C1 segment of cervical spinal cord (tissue), 14 donors: ENCODE data around the gene TNK2.

Source experiments
- DNase-seq, 14 donors: peaks; one replicate each; lab custom pipeline; 2025; lab: John Stamatoyannopoulos, UW

TNK2 gene

GRCh38 chr3:195886181-195887141, 21.9 kb downstream of the TNK2 start:
- peak in 1 of 14 donors; percentile 65 for DNase-seq

- no peak for DNase-seq
Observed at GRCh38 chr3:195885036-195885891, 23.1 kb downstream of the TNK2 start.

- DNase-seq, result no peak
Observed at GRCh38 chr3:195884691-195885035, 23.7 kb downstream of the TNK2 start.

DNA sequence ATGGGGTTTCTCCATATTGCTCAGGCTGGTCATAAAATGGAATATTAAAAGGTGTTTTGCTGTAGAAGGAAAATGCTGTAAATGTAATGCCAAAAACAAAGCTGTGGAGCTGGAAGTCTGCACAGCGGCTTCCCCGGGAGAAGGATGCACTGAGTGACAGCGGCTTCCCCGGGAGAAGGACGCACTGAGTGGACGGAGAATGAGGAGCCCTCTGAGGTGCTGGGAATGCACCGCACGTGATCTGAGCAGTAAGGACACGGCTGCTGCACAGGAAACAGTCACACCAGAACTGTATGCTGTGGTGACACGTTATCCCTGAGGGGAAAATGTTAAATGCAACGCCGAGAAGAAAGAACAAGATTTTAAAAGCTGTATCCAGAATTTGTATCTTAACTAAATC, 24.6 kb downstream of the TNK2 start:
- DNase-seq, result no peak

- DNase-seq, result no peak
Observed at GRCh38 chr3:195883160-195883559, 25.2 kb downstream of the TNK2 start.

- DNase-seq, result no peak
Observed at GRCh38 chr3:195882002-195882441, 26.3 kb downstream of the TNK2 start.

GRCh38 chr3:195881276-195881988, 26.9 kb downstream of the TNK2 start:
- no peak for DNase-seq

GRCh38 chr3:195880037-195880431, 28.3 kb downstream of the TNK2 start:
- no peak for DNase-seq

DNA sequence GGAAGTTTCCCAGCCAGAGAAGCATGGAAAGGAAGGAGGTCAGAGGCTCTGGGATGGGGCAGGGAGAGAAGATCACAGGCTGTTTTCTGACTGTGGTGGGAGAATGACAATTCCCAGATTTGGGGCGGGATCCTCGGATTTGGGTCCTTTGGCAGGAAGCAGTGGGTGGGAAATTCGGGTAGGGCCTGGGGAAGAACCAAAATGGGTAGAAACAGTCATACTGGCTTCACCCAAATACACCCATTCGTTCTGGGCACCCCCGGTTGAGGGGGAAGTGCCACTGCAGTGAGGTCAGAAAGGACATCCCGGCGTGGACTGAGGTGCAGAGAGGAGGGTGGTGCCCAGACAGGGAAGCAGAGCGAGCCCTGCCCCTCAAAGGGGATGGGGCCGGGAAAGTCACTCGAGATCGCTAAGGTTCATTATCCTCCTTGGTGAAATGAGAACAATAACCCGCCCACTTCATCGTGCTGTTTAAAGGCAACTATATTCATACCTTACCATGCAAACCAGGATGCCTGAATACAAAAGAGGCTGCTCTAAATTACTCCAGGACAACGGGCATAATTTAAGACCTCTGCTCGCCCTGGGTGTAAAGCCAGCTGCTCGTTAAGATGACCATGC, 28.8 kb downstream of the TNK2 start:
- no peak for DNase-seq

GRCh38 chr3:195878424-195879274, 29.7 kb downstream of the TNK2 start:
- no peak for DNase-seq

GRCh38 chr3:195877767-195878423, 30.5 kb downstream of the TNK2 start:
- DNase-seq, result no peak

GRCh38 chr3:195877136-195877715, 31.1 kb downstream of the TNK2 start:
- no peak for DNase-seq

GRCh38 chr3:195876297-195877064, 31.9 kb downstream of the TNK2 start:
- DNase-seq, result no peak

DNA sequence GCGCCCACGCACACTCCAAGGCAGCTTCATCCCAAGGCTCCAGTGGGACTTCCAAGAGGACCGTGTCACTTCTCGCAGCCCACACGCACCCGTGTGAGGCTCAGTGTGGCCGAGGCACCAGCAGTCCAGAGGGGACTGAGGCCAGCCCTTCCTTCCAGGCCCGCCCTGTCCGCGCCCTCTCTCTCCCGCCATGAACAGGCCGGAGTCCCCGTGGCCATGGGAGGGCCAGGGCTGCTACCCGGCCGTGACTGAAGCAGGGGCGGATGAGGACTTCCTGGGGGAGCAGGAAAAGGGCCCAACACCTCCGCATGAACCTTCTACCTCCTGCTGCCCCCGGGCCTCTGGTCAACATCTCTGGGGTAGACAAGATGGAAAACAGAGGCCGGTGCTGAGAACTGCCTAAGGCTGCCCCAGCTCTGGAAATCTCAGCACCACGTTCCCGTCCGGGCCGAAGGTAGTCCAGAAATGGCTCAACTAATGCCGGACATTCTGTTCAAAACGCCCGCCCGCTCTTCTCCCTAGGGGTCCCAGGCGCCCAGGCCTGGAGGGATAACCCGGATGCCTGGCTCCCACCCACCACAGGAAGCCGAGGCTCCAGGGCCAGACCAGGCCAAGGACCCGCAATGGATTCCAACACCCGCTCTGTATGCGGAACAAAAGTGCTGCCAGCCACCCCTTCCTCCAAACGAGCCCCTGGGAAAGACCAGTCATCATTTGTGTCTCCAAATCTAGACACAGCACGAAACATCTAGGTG, 32.7 kb downstream of the TNK2 start:
- DNase-seq, result no peak

GRCh38 chr3:195873971-195874370, 34.4 kb downstream of the TNK2 start:
- DNase-seq, result no peak

GRCh38 chr3:195873281-195873887, 35.0 kb downstream of the TNK2 start:
- peak in 2 of 14 donors; percentile 17 to 29 for DNase-seq

- no peak for DNase-seq
Observed at GRCh38 chr3:195872800-195873199, 35.6 kb downstream of the TNK2 start.

DNA sequence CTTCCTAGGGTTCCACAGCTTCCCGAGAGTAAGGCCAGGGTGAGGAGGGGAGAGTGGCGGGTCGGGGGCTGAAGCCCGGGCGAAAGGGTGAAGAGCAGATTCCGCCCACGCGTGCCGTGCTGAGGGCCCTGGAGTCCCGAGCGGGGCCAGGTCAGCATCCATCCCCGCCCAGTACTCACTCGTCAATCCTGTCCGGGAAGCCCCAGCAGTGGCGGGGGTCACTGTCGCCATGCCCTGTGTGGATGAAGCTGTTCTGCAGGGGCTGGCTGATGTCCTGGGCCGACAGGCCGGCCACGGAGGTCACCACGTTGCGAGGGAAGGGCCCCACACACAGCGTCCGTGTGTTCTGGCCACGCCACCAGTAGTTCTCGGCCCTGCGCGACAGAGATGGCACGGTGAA, 36.3 kb downstream of the TNK2 start:
- no peak for DNase-seq
